DOHH2 (cell line): ENCODE measurements around the gene AGBL4.

Experiments
- CTCF ChIP-seq: fragments of 200-600 bp; sonication (generic); IDR thresholded peaks from one replicate; pipeline ENCODE4 v1.5.1; 2014; ENCODE audit warnings: antibody characterized with exemption, mild to moderate bottlenecking, low read depth, low read length; ENCODE audit not compliant: poor library complexity, severe bottlenecking
- EZH2phosphoT487 ChIP-seq: fragments of 200-600 bp; sonication (generic); IDR thresholded peaks from 2 replicates; pipeline ENCODE4 v1.6.1; 2017; ENCODE audit warnings: borderline replicate concordance, mild to moderate bottlenecking, antibody characterized with exemption, low read length, moderate library complexity, mixed read lengths

GRCh38 chr1:48671578-48671977 lies 1352.2 kb downstream of the AGBL4 start:
- TF ChIP-seq CTCF = no peak
- TF ChIP-seq EZH2phosphoT487 = no peak
